ENCODE measurements around the gene SLC5A1.

SLC5A1 gene

DNA sequence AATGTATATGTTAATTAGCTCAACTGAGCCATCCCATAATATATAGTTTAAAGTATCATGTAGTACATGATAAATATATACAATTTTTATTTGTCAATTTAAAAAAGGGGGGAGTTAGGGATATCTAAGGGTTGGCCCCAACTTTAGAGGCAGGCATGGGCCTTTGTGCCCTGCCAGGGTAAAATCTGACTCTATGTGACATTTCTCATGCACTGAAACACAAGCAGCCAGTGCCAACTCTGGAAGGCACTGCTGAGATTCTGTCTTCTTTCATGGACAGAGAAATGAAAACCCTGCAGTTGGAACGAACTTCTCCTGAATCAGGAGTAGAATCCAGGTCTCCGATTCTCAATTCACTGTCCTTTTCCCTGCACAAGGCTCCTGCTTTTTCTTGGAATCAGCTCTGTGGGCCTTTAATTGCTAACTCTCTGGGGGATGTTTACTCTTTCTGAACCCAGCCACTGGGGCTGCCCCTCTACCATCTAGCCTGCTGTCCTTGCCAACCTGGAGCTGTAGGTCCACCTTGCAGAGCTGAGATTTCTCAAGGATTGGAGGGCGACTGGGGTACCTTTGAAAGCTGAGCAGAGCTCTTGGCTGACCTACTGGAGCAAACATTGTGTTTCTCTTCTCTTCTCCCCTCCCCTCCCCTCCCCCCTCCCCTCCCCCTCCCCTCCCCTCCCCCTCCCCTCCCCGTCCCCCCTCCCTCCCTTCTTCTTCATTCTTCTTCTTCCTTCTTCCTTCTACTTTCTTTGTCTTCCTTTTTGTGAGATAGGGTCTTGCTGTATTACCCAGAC is 26.7 kb downstream of the SLC5A1 start:
- H3K27me3 ChIP-seq (ENCODE audit: control insufficient read depth, low read length) = peaks cover 42% of the 10 kb centered on the region
- no peak for TF ChIP-seq EZH2phosphoT487 (IDR thresholded peaks at IDR 0.05; ENCODE audit: borderline replicate concordance, low read length)
- TF ChIP-seq, protein P1, sequence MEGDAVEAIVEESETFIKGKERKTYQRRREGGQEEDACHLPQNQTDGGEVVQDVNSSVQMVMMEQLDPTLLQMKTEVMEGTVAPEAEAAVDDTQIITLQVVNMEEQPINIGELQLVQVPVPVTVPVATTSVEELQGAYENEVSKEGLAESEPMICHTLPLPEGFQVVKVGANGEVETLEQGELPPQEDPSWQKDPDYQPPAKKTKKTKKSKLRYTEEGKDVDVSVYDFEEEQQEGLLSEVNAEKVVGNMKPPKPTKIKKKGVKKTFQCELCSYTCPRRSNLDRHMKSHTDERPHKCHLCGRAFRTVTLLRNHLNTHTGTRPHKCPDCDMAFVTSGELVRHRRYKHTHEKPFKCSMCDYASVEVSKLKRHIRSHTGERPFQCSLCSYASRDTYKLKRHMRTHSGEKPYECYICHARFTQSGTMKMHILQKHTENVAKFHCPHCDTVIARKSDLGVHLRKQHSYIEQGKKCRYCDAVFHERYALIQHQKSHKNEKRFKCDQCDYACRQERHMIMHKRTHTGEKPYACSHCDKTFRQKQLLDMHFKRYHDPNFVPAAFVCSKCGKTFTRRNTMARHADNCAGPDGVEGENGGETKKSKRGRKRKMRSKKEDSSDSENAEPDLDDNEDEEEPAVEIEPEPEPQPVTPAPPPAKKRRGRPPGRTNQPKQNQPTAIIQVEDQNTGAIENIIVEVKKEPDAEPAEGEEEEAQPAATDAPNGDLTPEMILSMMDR (IDR thresholded peaks at IDR 0.05; ENCODE audit: low read depth, low read length, poor library complexity, severe bottlenecking) = no peak
- no peaks in the 10 kb centered on the region for H3K79me2 ChIP-seq (ENCODE audit: control insufficient read depth, low read length)
- H3K9me2 ChIP-seq (replicated peaks; ENCODE audit: control insufficient read depth, low read length) = no peaks in the 10 kb centered on the region
- no peak overlapping the region for H3K4me3 ChIP-seq (ENCODE audit: low read length)
- no peak overlapping the region for H3K27ac ChIP-seq (ENCODE audit: low read depth, low read length)
- H3F3A ChIP-seq (ENCODE audit: control insufficient read depth, insufficient read depth) = no peaks in the 10 kb centered on the region
- H4K20me1 ChIP-seq (ENCODE audit: control insufficient read depth, insufficient read depth, low read depth, low read length) = no peaks in the 10 kb centered on the region
- H3K9me3 ChIP-seq (ENCODE audit: control insufficient read depth, insufficient read depth, low read length) = no peaks in the 10 kb centered on the region
- no peaks in the 10 kb centered on the region for H3K4me1 ChIP-seq (ENCODE audit: control insufficient read depth, low read length)
- H3K36me3 ChIP-seq (ENCODE audit: control insufficient read depth, low read length) = no peaks in the 10 kb centered on the region
- no peak overlapping the region for H3K4me2 ChIP-seq (ENCODE audit: low read length)

GRCh38 chr22:32073262-32073661 is 30.2 kb downstream of the SLC5A1 start:
- no peak overlapping the region for H3K4me2 ChIP-seq (ENCODE audit: low read length)
- no peaks in the 10 kb centered on the region for H3F3A ChIP-seq (ENCODE audit: control insufficient read depth, insufficient read depth)
- H4K20me1 ChIP-seq (ENCODE audit: control insufficient read depth, insufficient read depth, low read depth, low read length) = no peaks in the 10 kb centered on the region
- peaks cover 38% of the 10 kb centered on the region for H3K27me3 ChIP-seq (ENCODE audit: control insufficient read depth, low read length)
- H3K79me2 ChIP-seq (ENCODE audit: control insufficient read depth, low read length) = no peaks in the 10 kb centered on the region
- no peak overlapping the region for H3K4me3 ChIP-seq (ENCODE audit: low read length)
- no peaks in the 10 kb centered on the region for H3K36me3 ChIP-seq (ENCODE audit: control insufficient read depth, low read length)
- no peaks in the 10 kb centered on the region for H3K9me3 ChIP-seq (ENCODE audit: control insufficient read depth, insufficient read depth, low read length)
- H3K9me2 ChIP-seq (replicated peaks; ENCODE audit: control insufficient read depth, low read length) = no peaks in the 10 kb centered on the region
- no peak overlapping the region for H3K27ac ChIP-seq (ENCODE audit: low read depth, low read length)
- TF ChIP-seq, protein P1 (IDR thresholded peaks at IDR 0.05; ENCODE audit: low read depth, low read length, poor library complexity, severe bottlenecking) = no peak
- no peak for TF ChIP-seq EZH2phosphoT487 (IDR thresholded peaks at IDR 0.05; ENCODE audit: borderline replicate concordance, low read length)
- H3K4me1 ChIP-seq (ENCODE audit: control insufficient read depth, low read length) = no peaks in the 10 kb centered on the region

DNA sequence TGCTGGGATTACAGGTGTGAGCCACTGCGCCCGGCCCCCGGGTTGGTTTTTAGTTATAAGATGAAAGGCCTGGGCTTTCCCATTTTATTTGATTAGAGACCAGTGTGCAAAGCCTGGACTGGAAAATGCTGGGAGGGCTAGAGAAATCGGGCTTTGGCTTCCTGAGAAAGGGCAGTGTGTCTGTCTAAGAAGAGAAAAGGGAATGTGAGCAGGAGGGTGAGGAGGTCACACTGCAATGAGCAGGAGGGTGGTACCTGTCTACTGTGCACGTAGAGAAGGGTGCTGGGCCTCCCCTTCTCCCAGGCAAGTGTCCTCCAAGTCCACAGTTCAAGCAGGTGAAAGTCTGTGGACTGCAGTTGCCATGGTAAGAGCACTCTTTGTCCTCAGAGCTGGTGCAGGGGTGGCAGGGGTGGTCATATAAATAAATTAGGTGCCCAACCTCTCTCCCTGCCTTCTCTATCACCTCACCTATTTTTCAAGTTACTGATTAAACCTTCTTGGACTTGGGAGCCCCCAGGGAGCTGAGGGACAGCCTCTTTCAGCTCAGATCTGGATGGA is 30.8 kb downstream of the SLC5A1 start:
- no peaks in the 10 kb centered on the region for H3K9me3 ChIP-seq (ENCODE audit: control insufficient read depth, insufficient read depth, low read length)
- no peaks in the 10 kb centered on the region for H4K20me1 ChIP-seq (ENCODE audit: control insufficient read depth, insufficient read depth, low read depth, low read length)
- H3K4me2 ChIP-seq (ENCODE audit: low read length) = no peak overlapping the region
- TF ChIP-seq, protein P1 (IDR thresholded peaks at IDR 0.05; ENCODE audit: low read depth, low read length, poor library complexity, severe bottlenecking) = no peak
- TF ChIP-seq EZH2phosphoT487 (IDR thresholded peaks at IDR 0.05; ENCODE audit: borderline replicate concordance, low read length) = no peak
- no peaks in the 10 kb centered on the region for H3K4me1 ChIP-seq (ENCODE audit: control insufficient read depth, low read length)
- H3K4me3 ChIP-seq (ENCODE audit: low read length) = no peak overlapping the region
- H3K36me3 ChIP-seq (ENCODE audit: control insufficient read depth, low read length) = no peaks in the 10 kb centered on the region
- H3K27ac ChIP-seq (ENCODE audit: low read depth, low read length) = no peak overlapping the region
- H3K9me2 ChIP-seq (replicated peaks; ENCODE audit: control insufficient read depth, low read length) = no peaks in the 10 kb centered on the region
- peaks cover 34% of the 10 kb centered on the region for H3K27me3 ChIP-seq (ENCODE audit: control insufficient read depth, low read length)
- no peaks in the 10 kb centered on the region for H3F3A ChIP-seq (ENCODE audit: control insufficient read depth, insufficient read depth)
- H3K79me2 ChIP-seq (ENCODE audit: control insufficient read depth, low read length) = no peaks in the 10 kb centered on the region
